T-helper 17 cell (primary cell): ENCODE measurements around the gene ZMYND10. TPM values are rescaled to one million over a fixed set of nuclear protein-coding genes. Genes with fewer than 3 reads are reported as not detected.

ENCODE experiments used
- ATAC-seq: fragments of 150-1000 bp; cut with Tn5 transposase; 2 replicates; pipeline ENCODE4 v1.10.0; 2021; ENCODE audit warnings: mild to moderate bottlenecking, moderate library complexity
- DNase-seq, 3 donors: peaks; one replicate each; pipeline versions ENCODE4 v3.0.0 to v3.0.0-alpha.2; 2020 to 2021
- H3K9me3 ChIP-seq: one replicate; pipeline ENCODE4 v1.7.0; 2013; ENCODE audit warnings: low read length, mild to moderate bottlenecking; ENCODE audit not compliant: control insufficient read depth, poor library complexity, severe bottlenecking
- H3K27ac Mint-ChIP-seq: one replicate; pipeline ENCODE4 v1.8.0; 2022; ENCODE audit warnings: mild to moderate bottlenecking, moderate library complexity, mixed read lengths
- H3K27me3 Mint-ChIP-seq: one replicate; pipeline ENCODE4 v1.8.0; 2022; ENCODE audit warnings: mixed read lengths
- H3K36me3 Mint-ChIP-seq: one replicate; pipeline ENCODE4 v1.8.0; 2022; ENCODE audit warnings: low read depth, mixed read lengths
- H3K4me1 Mint-ChIP-seq: one replicate; pipeline ENCODE4 v1.8.0; 2022; ENCODE audit warnings: mild to moderate bottlenecking, mixed read lengths
- H3K4me3 Mint-ChIP-seq: one replicate; pipeline ENCODE4 v1.8.0; 2022; ENCODE audit warnings: mild to moderate bottlenecking, moderate library complexity, mixed read lengths
- total RNA-seq, 4 donors: library from RNA in 2 of 4; stranded (reverse) in 2 of 4; gene quantifications; one replicate each; pipeline ENCODE4 v1.2.3 and lab custom pipeline; 2022 to 2026

Gene ZMYND10
- total RNA-seq (1 to 10 TPM; 1.1 to 1.3 TPM), total RNA-seq (lab: John Stamatoyannopoulos, UW) (1.7 to 4.2 reads per million in 2 donors)

DNA sequence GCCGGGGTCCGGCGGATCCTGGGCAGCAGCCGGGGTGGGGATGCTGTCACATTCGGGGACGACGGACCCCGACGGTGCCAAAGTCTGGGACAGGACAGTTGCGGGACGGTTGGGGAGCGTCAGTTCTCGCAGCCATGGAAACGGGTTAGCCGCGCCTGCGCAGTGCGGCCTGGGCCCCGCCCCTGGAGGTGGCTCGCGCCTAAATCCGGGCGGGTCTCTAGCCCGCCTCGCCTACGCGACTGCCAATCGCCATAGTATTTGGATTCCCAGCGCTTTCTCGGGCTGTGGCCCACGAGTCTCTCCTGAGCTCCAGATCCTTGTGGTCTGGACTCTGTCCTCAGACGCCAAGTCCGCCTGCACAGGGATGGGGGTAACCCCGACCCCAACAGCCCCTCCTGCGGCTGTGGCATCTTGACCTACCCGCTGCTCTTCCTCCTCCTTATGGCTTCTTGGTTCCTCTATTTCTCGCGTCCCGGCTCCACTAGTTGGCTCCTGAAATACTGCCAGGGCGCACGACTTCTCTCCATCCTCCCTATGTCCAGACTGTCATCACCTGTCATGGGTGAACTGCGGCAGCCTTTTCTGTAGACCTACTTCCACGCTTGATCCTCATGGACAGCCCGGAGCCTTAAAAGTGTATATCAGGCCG, at the start of gene ZMYND10:
ZMYND10 (minus strand) TSS at position 147 of the 649 bp plus-strand sequence. CDS start 153 bp downstream, outside the sequence.
- no peaks in the 10 kb centered on the region for H3K27me3 Mint-ChIP-seq
- ATAC-seq, result peak; percentile 40

DNA sequence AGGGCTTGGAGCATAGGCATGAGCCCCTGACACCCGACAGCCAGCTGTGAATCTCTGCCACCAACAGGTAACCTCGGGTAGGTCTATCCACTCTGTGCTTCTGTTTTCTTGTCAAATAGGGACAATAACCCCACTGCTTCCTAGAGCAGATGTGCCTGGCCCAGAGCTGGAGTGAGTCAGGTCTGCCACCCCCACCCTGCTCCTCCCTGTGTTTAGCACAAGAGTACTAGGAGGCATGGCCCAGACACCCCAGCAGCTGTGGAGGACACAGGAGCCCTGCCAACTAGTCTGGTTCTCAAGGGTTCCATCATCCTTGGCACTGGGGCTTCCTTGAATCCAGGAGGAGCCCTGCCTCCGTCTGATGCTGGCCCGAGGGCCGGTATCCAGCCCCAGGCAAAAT, 47.5 kb upstream of the ZMYND10 start:
- no peak overlapping the region for H3K27ac Mint-ChIP-seq
- no peaks in the 10 kb centered on the region for H3K4me1 Mint-ChIP-seq
- H3K4me3 Mint-ChIP-seq, result no peak overlapping the region
- H3K9me3 ChIP-seq, result no peaks in the 10 kb centered on the region
- ATAC-seq (no peak), DNase-seq (no peak)
- H3K27me3 Mint-ChIP-seq, result no peaks in the 10 kb centered on the region
- no peaks in the 10 kb centered on the region for H3K36me3 Mint-ChIP-seq

More for the DNA sequence above, at the start of gene ZMYND10:
- peak within 1 kb of the TSS; percentile 85 for H3K4me3 Mint-ChIP-seq
- H3K4me1 Mint-ChIP-seq, result peaks cover 34% of the 10 kb centered on the region
- H3K36me3 Mint-ChIP-seq, result peaks cover 2% of the 10 kb centered on the region
- DNase-seq, result peak; percentile 70 to 75 (median 70)
- H3K9me3 ChIP-seq, result no peaks in the 10 kb centered on the region
- H3K27ac Mint-ChIP-seq, result peak within 1 kb of the TSS; percentile 24

DNA sequence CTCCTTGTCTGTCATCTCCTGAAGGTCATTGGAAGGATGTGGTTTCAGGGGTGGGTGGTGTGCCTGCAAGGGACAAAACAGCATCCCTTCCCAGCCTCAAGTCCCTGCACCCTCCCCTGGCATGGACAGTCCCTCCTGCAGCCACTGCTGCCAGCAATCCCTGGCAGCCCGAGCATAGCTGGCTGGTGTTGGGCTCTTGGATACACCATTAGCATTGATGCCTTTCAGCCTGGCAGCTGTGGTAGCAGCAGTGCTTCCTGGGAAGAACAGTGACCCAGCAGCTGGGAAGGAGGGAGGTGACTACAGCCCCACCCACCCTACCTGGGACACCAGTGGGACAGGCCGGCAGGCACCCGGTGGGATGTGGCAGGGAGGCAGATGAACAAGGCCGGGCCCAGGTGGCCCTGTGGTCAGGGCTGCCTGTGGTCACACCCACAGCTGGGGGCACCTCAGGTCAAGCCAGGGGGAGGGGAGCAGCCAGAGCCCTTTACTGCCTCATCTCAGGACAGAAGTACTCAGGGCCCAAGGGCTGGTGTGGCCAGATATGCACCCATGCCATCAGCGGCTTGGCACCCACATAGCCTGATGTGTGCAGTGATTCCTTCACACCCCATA, 46.7 kb upstream of the ZMYND10 start:
- ATAC-seq (no peak), DNase-seq (no peak)
- Mint-ChIP-seq H3K36me3 (no peaks in the 10 kb centered on the region), H3K27me3 (no peaks in the 10 kb centered on the region), H3K27ac (no peak overlapping the region), H3K4me1 (no peaks in the 10 kb centered on the region), H3K4me3 (no peak overlapping the region)
- no peaks in the 10 kb centered on the region for H3K9me3 ChIP-seq

DNA sequence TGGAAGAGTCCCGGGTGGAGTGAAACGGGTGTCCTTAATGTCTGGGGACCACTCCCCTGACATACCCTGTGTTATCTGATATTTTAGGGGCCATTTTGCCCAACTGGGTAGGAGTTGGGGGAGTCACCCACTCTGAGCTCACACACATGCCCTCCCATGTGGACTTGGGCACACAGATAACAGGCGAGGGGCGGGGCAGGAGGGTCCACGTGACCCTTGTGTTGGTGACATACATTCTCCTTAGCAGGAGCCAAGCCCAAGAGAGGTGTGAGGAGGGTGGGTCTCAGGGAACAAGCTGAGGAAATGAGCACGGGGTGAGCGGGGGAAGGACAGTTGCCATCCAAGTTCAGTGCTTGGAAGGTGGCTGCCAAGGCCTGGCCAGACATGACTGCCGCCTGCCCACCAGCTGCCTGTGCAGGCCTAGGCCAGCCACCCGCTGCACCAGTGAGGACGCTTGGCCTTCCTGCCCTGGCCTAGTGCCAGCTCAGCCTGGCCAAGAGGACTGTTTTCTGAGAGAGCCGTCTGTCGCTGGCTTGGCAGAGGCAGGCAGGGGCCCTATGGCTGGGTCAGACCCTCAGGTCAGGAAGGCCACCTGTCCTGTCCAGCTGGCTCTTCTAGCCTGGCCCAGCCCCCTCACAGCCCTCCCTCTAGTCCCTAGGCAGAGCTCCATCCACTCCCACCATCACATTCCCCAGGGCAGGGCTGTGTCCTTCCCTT, 45.1 kb upstream of the ZMYND10 start:
- H3K9me3 ChIP-seq, result no peaks in the 10 kb centered on the region
- no peaks in the 10 kb centered on the region for H3K36me3 Mint-ChIP-seq
- no peak for DNase-seq
- H3K4me3 Mint-ChIP-seq, result no peak overlapping the region
- no peaks in the 10 kb centered on the region for H3K27me3 Mint-ChIP-seq
- no peak overlapping the region for H3K27ac Mint-ChIP-seq
- H3K4me1 Mint-ChIP-seq, result no peaks in the 10 kb centered on the region
- ATAC-seq, result no peak

DNA sequence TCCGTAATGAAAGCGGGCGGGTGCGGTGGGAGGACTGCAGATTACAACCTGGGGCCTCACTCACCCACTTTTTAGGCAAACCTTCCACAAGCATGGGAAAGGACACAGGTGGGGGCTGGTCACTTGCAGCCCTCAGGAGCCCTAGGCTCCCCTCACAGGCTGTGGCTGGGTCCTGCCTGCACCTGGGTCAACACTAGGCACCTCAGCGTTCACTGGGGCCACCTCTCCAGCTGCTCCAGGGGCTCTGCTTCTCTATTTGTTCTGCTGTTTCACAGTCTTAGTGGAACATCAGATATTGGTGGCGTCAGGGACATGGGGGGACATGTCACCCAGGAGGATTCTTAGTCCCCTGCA, 43.9 kb upstream of the ZMYND10 start:
- no peak for DNase-seq
- Mint-ChIP-seq H3K27ac (no peak overlapping the region), H3K36me3 (no peaks in the 10 kb centered on the region), H3K4me3 (no peak overlapping the region), H3K4me1 (no peaks in the 10 kb centered on the region), H3K27me3 (no peaks in the 10 kb centered on the region)
- ATAC-seq, result no peak
- H3K9me3 ChIP-seq, result no peaks in the 10 kb centered on the region

DNA sequence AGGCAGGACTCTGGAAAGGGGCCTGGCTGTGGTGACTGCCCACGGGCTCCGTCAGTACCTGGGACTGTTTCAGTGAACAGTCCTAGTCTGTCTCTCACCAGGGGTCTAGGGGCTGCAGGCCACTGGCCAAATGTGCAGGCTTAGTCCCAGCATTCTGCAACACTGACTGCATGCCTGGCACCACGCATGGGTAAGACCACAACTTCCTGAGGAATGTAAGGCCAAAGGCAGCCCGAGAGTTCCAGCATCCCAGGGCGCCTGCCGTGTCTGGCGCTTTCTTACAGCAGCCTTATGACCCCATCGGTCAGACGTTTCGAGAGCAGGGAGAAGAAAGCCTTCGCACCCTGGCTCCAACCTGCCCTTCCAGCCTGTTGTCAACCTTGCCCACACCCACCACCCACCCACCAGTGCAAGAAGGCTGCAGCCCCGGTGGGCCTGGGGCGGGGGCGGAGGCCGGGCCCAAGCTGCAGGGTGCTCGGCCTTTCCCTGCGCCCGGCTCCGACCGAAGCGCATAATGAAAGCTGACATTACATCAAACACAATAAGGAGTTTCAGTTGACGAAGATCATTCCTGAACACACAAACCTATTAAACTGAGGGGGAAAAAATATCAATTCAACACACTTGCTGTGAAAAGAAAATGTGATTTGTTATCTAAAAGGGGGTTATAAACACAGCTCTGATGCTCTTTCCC, 43.3 kb upstream of the ZMYND10 start:
- no peak overlapping the region for H3K27ac Mint-ChIP-seq

DNA sequence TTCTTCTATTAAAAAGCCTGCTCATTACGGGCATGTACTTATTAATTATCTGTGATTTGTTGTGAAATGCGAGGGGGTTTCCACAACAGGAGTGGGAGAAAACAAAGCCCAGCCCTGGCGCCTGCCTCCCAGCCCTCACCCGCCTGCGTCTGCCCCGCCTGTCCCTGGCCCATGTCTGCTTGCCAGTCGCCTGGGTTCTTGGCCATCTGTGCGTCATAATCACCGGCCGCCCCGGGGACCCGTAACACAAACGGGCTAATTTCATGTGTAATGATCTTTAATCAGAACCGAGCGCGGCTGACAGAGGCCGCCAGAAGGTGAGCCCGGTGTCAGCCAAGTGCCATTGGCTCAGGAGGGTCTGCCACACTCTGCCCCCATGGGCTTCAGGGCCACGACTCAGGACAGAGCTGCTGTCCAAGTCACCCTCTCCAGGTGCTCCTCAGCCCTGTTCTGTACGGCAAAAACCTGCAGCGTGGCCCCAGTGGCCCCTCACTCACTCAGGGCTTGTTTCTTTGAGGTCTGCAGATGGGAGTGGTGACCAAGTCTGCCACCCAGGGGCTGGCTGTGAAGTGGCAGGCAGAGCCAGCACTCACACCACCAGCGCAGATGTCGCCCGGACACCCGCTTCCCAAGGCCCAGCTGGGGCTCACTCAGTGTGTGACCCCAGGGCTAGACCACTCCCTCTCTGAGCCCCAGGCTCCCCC, 42.6 kb upstream of the ZMYND10 start:
- DNase-seq (no peak), ATAC-seq (no peak)
- H3K9me3 ChIP-seq, result no peaks in the 10 kb centered on the region
- Mint-ChIP-seq H3K27me3 (no peaks in the 10 kb centered on the region), H3K36me3 (no peaks in the 10 kb centered on the region), H3K4me1 (no peaks in the 10 kb centered on the region), H3K27ac (no peak overlapping the region), H3K4me3 (no peak overlapping the region)

More for the DNA sequence above, 43.3 kb upstream of the ZMYND10 start:
- H3K27me3 Mint-ChIP-seq, result no peaks in the 10 kb centered on the region
- H3K36me3 Mint-ChIP-seq, result no peaks in the 10 kb centered on the region
- no peaks in the 10 kb centered on the region for H3K4me1 Mint-ChIP-seq
- ATAC-seq (no peak), DNase-seq (no peak)
- H3K9me3 ChIP-seq, result no peaks in the 10 kb centered on the region
- no peak overlapping the region for H3K4me3 Mint-ChIP-seq

DNA sequence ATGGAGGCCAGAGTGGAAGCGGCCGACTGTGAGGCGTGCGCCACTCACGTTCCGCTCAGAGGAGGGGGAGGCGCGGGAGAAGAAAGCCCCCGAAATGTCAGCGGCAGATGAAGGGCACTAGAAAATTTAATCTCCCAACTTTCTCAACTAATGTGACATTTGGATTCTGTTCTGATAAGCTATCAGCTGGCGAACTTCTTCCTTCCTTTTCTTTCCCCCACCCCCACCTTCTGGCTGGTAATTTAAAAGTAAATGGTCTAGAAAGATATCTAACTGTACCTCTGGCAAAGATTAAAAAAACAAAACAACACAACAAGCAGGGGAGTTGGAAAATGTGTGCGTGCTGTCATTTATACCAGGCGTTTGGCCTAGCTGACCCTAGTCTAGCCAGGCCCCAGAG, 40.2 kb upstream of the ZMYND10 start:
- peak overlapping the region; percentile 11 for H3K27ac Mint-ChIP-seq
- DNase-seq (no peak), ATAC-seq (no peak)
- H3K36me3 Mint-ChIP-seq, result no peaks in the 10 kb centered on the region
- H3K9me3 ChIP-seq, result no peaks in the 10 kb centered on the region
- H3K4me1 Mint-ChIP-seq, result no peaks in the 10 kb centered on the region
- H3K4me3 Mint-ChIP-seq, result no peak overlapping the region
- no peaks in the 10 kb centered on the region for H3K27me3 Mint-ChIP-seq

DNA sequence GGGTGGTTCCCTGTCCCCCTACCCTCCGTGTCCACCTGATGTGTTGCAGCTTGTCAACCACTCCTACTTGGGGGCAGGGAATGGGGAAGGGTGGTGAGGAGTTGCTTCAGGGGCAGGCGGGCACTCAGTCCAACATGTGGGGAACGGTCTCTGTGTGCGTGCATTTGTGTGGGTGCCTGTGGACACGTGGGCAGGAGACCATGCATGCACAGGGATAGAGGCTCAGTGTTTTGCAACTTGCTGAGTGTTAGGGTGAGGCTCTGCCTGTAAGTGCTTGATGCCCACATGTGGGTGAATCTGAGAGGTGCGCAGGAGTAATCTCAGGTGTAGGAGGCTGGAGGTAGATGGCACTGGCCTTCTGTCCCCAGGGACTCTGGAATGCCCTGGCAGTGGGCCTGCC, 38.2 kb upstream of the ZMYND10 start:
- DNase-seq, result no peak
- no peaks in the 10 kb centered on the region for H3K9me3 ChIP-seq
- no peak for ATAC-seq
- no peaks in the 10 kb centered on the region for H3K4me1 Mint-ChIP-seq
- no peak overlapping the region for H3K4me3 Mint-ChIP-seq
- no peaks in the 10 kb centered on the region for H3K27me3 Mint-ChIP-seq
- no peaks in the 10 kb centered on the region for H3K36me3 Mint-ChIP-seq
- H3K27ac Mint-ChIP-seq, result no peak overlapping the region

DNA sequence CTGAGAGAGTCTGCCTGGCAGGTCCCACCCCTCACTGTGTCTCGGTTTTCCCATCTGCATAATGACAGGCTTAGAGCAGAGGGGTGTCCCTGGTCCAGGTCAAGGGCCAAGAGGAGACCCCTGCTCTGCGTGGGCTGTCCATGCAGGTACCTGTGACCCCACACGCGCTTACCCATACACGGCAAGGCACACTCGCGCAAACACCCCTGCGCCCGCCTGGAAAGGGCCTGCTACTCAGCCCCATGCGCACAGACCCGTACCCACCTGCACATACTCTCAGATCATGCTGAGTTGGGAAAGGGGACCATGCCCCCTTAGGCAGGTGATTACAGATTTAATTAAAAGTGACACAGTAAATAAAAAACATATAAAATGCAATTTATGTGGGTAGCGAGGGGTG, 37.2 kb upstream of the ZMYND10 start:
- no peak for DNase-seq
- no peaks in the 10 kb centered on the region for H3K9me3 ChIP-seq
- Mint-ChIP-seq H3K27me3 (no peaks in the 10 kb centered on the region), H3K36me3 (no peaks in the 10 kb centered on the region), H3K4me3 (no peak overlapping the region), H3K4me1 (no peaks in the 10 kb centered on the region), H3K27ac (no peak overlapping the region)
- no peak for ATAC-seq

DNA sequence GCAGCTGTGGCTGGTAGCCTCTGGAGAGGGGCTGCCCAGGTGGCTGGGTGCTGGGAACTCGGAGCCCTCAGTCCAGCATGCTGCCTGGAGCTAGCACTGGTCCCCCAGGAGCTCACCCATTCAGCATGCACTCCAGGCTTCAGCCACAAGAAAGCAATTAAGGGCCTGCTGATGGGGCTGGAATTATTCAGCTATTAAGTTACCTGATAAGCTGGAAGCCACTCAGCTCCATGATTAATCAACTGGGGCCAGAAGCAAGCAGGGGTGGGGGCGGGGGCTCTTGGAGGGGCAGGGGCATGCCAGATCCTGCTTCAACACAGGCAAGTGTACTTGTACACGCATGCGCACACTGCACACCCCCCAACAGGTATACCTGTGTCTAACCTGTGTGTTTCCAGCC, 35.9 kb upstream of the ZMYND10 start:
- no peak for ATAC-seq

DNA sequence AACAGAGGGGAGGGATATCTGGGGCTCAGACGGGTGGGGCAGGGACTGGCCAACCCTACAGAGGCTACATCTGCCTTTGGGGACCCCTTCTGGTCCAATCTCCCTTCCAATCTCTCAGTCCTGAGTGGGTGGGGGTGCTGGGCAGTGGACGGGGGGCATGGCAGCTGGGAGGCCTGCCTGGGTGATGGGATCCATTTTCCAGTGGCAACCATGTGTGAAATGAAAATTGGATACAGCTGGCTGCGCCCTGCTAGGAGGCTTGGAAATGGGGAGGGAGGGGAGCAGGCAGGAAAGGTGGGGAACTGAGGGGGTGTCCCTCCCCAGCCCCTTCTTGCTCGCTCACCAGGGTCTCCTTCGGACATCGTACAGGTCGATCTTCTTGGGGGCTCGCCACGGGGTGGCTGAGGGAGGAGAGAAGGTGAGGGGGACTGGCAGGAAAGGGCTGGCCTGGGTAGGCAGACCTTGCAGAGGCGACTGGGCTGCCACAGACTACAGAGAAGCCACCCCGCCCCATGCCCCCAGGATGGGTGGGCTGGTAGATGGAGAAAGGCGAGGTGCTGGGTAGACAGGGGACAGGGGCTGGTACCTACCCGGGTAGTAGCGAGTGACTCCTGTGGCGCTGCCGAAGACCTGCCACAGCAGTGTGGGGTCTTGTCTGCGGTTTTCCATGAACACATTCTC, 35.0 kb upstream of the ZMYND10 start:
- no peaks in the 10 kb centered on the region for H3K9me3 ChIP-seq
- H3K27me3 Mint-ChIP-seq, result no peaks in the 10 kb centered on the region
- DNase-seq, result no peak

More for the DNA sequence above, 35.9 kb upstream of the ZMYND10 start:
- no peaks in the 10 kb centered on the region for H3K36me3 Mint-ChIP-seq
- no peaks in the 10 kb centered on the region for H3K27me3 Mint-ChIP-seq
- H3K9me3 ChIP-seq, result no peaks in the 10 kb centered on the region
- no peak for DNase-seq
- H3K27ac Mint-ChIP-seq, result no peak overlapping the region
- H3K4me1 Mint-ChIP-seq, result no peaks in the 10 kb centered on the region
- no peak overlapping the region for H3K4me3 Mint-ChIP-seq

More for the DNA sequence above, 35.0 kb upstream of the ZMYND10 start:
- Mint-ChIP-seq H3K4me3 (no peak overlapping the region), H3K36me3 (no peaks in the 10 kb centered on the region), H3K4me1 (no peaks in the 10 kb centered on the region), H3K27ac (no peak overlapping the region)
- no peak for ATAC-seq
